Measurements from ENCODE around the gene RAP1A. TPM values are rescaled to one million over a fixed set of nuclear protein-coding genes. Genes with fewer than 3 reads are reported as not detected.

The RAP1A gene
- total and polyA plus RNA-seq, 3 donors from 2014 or later: 20.8 to 42.8 (median 27.6) TPM

DNA sequence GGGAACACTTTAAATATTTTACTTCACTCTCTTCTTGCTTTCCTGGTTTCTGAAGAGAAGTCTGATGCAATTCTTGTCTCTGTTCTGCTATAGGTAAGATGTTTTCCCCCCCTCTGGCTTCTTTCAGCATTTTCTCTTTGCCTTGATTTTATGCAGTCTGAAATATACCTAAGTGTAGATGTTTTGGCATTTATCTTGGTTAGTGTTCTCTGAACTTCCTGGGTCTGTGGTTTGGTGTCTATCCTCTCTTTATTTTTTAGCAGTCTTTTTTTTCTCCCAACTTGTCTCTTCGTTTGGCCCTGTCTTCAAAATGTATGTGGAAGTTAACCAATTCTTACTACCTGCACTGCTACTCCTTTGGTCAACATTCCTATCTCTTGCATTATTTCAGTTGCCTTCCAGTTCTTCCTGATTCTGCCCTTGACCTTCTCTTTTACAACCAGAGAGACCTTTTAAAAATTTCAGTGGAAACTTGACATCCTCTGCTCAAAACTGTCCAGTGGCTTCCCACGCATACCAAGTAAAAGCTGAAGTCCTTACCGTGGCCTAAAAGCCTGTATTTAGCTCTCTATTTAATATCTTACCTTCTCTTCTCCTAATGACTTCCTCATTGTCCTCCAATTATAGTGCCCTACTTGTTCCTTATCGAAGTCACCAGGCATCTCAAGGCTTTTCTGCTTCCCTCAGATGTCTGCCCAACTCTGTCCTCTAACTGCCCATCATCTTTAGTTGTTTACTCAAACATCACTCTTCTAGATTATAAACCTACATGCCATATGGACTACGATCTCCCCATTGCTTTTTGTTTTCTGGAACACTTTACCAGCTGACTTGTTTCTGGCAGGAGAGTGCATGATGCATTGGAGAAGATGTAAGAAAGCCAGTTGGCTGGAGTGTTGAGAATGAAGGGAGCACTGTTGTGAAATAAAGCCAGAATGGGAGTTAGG, 40.9 kb downstream of the RAP1A start:
- no peaks in the 10 kb centered on the region for H3K36me3 ChIP-seq (ENCODE audit: low read depth, missing control alignments)
- H3K27ac ChIP-seq: peak overlapping the region in 1 of 2 donors; percentile 43
- 24 to 36% methylated on average over 5 of the region's 5 CpGs for WGBS, 2 donors
- intact Hi-C loops (cut with DNase I; ENCODE audit: low total_unique reads): no loop called here
- no peaks in the 10 kb centered on the region for H3K27me3 ChIP-seq
- DNase-seq: no peak
- TF ChIP-seq, protein P1, sequence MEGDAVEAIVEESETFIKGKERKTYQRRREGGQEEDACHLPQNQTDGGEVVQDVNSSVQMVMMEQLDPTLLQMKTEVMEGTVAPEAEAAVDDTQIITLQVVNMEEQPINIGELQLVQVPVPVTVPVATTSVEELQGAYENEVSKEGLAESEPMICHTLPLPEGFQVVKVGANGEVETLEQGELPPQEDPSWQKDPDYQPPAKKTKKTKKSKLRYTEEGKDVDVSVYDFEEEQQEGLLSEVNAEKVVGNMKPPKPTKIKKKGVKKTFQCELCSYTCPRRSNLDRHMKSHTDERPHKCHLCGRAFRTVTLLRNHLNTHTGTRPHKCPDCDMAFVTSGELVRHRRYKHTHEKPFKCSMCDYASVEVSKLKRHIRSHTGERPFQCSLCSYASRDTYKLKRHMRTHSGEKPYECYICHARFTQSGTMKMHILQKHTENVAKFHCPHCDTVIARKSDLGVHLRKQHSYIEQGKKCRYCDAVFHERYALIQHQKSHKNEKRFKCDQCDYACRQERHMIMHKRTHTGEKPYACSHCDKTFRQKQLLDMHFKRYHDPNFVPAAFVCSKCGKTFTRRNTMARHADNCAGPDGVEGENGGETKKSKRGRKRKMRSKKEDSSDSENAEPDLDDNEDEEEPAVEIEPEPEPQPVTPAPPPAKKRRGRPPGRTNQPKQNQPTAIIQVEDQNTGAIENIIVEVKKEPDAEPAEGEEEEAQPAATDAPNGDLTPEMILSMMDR (IDR thresholded peaks at IDR 0.05): no peak
- no peak for TF ChIP-seq POLR2A (IDR thresholded peaks at IDR 0.05)
- H3K9me3 ChIP-seq: no peaks in the 10 kb centered on the region
- H3K4me1 ChIP-seq: peaks cover 26% of the 10 kb centered on the region
- no peak overlapping the region for H3K4me3 ChIP-seq

DNA sequence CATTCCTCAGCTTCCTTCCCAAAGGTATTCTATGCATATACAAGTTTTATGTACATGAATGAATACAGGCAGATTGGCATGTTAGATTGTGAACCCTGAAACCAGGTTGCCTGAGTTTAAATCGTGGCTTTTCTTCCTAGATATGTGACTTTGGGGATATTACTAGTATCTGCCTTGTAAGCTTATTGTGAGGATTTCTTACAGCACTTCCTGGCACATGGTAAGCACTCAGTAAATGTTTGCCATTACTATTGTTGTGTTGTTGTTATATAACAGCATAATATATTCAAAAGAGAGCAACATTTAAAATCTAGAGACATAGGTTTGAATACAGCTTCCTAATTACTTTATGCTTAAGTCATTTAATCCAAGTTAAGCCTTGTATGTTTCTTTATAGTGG, 45.1 kb downstream of the RAP1A start:
- WGBS, 2 donors: 48 to 80% methylated on average over 1 of the region's 1 CpG
- intact Hi-C loops (cut with DNase I; ENCODE audit: low total_unique reads): no loop called here
- Histone ChIP-seq H3K4me1 (peaks cover 15% of the 10 kb centered on the region), H3K27ac (no peak overlapping the region), H3K9me3 (no peaks in the 10 kb centered on the region), H3K36me3 (ENCODE audit: low read depth, missing control alignments) (no peaks in the 10 kb centered on the region), H3K27me3 (no peaks in the 10 kb centered on the region), H3K4me3 (no peak overlapping the region)
- DNase-seq: no peak
- no peak for TF ChIP-seq POLR2A (IDR thresholded peaks at IDR 0.05)
- TF ChIP-seq, protein P1 (IDR thresholded peaks at IDR 0.05): no peak

DNA sequence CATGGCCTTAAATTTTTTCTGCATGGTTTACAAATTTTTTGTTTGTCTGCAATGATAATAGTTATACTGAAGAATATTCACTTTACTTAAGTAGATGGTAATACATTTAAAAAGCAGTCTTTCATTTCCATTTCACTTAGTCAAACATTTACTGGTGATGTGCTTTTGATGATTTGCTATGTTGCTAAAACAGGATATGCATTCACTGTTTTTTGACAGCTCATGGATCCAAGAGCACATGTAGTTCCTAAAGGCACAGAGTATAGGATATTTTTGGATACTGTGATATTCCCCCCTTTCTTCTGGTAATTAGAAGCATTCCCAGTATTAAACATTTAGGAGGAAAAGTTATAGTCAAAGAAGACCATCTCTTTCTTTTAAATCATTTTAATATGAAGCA, 45.9 kb downstream of the RAP1A start:
- H3K4me1 ChIP-seq: peaks cover 9% of the 10 kb centered on the region
- H3K27ac ChIP-seq: no peak overlapping the region
- no peak for TF ChIP-seq POLR2A (IDR thresholded peaks at IDR 0.05)
- TF ChIP-seq, protein P1 (IDR thresholded peaks at IDR 0.05): no peak
- H3K9me3 ChIP-seq: no peaks in the 10 kb centered on the region
- no peak for DNase-seq
- H3K27me3 ChIP-seq: no peaks in the 10 kb centered on the region
- intact Hi-C loops (cut with DNase I; ENCODE audit: low total_unique reads): no loop called here
- H3K4me3 ChIP-seq: no peak overlapping the region
- H3K36me3 ChIP-seq (ENCODE audit: low read depth, missing control alignments): no peaks in the 10 kb centered on the region

DNA sequence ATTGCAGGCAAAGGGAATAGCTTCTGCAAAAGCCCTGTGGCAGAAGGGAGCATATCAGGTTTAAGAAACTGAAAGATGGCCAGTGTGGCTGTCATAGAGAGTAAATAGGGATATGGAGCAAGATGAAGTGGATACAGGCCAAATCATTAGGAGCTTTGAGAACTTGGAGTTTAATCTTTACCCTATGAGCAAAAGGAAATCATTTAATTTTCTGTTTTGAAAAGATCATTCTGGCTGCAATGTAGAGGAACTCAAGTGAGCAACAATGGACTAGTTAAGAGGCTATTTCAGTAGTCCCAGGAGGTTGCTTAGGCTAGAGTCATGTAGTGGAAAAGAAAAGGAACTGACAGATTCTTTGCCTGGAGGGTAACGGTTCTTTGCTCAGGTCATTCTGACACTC, 47.2 kb downstream of the RAP1A start:
- no peaks in the 10 kb centered on the region for H3K4me1 ChIP-seq
- TF ChIP-seq, protein P1 (IDR thresholded peaks at IDR 0.05): no peak
- no peak for TF ChIP-seq POLR2A (IDR thresholded peaks at IDR 0.05)
- DNase-seq: no peak
- no peaks in the 10 kb centered on the region for H3K36me3 ChIP-seq (ENCODE audit: low read depth, missing control alignments)
- 70 to 73% methylated on average over 1 of the region's 1 CpG for WGBS, 2 donors
- no peak overlapping the region for H3K4me3 ChIP-seq
- intact Hi-C loops (cut with DNase I; ENCODE audit: low total_unique reads): no loop called here
- no peak overlapping the region for H3K27ac ChIP-seq
- no peaks in the 10 kb centered on the region for H3K9me3 ChIP-seq
- no peaks in the 10 kb centered on the region for H3K27me3 ChIP-seq

DNA sequence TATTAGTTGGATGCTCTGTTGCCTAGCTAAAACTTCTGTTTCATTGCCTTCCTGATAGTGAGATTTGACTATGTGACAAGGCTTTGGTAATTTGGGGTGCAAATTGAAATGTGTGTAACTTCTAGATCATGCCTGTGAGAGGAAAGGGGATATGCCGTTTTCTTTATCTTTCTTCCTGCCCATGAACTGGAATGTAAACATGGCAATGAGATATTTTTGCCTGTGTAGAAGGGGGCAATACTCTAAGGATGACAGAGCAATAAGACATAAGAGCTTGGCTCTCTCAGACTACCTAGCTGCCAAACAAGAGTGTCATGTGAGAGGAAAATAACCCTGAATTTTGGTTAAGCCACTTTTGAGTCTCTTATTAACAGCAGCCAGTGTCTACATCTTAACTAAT, 49.7 kb downstream of the RAP1A start:
- no peaks in the 10 kb centered on the region for H3K27me3 ChIP-seq
- no peak overlapping the region for H3K27ac ChIP-seq
- intact Hi-C loops (cut with DNase I; ENCODE audit: low total_unique reads): no loop called here
- peaks cover 5% of the 10 kb centered on the region for H3K4me1 ChIP-seq
- WGBS, 2 donors: 47 to 50% methylated on average over 1 of the region's 1 CpG
- DNase-seq: no peak
- TF ChIP-seq, protein P1 (IDR thresholded peaks at IDR 0.05): no peak
- TF ChIP-seq POLR2A (IDR thresholded peaks at IDR 0.05): no peak
- H3K36me3 ChIP-seq (ENCODE audit: low read depth, missing control alignments): no peaks in the 10 kb centered on the region
- no peak overlapping the region for H3K4me3 ChIP-seq
- no peaks in the 10 kb centered on the region for H3K9me3 ChIP-seq

All from testis (tissue), 3 donors.